ENCODE results near the gene PCDHA2. TPM values are rescaled to one million over a fixed set of nuclear protein-coding genes. Genes with fewer than 3 reads are reported as not detected.

The PCDHA2 gene
- 0.06 to 0.10 TPM (median 0.07 TPM) in 3 of 5 replicates, not detected in the others for total RNA-seq (2022; extraction: Qiagen RNA extraction; ENCODE audit: low read depth)

GRCh38 chr5:140794595-140795258 is at the start of gene PCDHA2:
Gene PCDHA2, plus strand, starts transcription at chr5:140794852.

GRCh38 chr5:140785905-140786686 is 8.6 kb upstream of the PCDHA2 start, which contains the start of gene PCDHA1:
Gene PCDHA1, plus strand, starts transcription at chr5:140786140.

GRCh38 chr5:140800816-140801493 is 6.3 kb downstream of the PCDHA2 start, which contains the start of gene PCDHA3:
Gene PCDHA3, plus strand, starts transcription at chr5:140801057.

GRCh38 chr5:140806834-140807775 is 12.5 kb downstream of the PCDHA2 start, which contains the start of gene PCDHA4:
Gene PCDHA4, plus strand, starts transcription at chr5:140807068.

GRCh38 chr5:140821375-140822280 is 27.0 kb downstream of the PCDHA2 start, which contains the start of gene PCDHA5:
Gene PCDHA5, plus strand, starts transcription at chr5:140821613.

GRCh38 chr5:140827704-140828361 is 33.2 kb downstream of the PCDHA2 start, which contains the start of gene PCDHA6:
Gene PCDHA6, plus strand, starts transcription at chr5:140827960. Its CDS starts 132 bp downstream, at chr5:140828092.

GRCh38 chr5:140833993-140834392 is 39.3 kb downstream of the PCDHA2 start, which contains the start of gene PCDHA7:
Gene PCDHA7, plus strand, starts transcription at chr5:140834269. Its CDS starts 115 bp downstream, at chr5:140834384.

GRCh38 chr5:140840978-140841962 is 46.6 kb downstream of the PCDHA2 start, which contains the start of gene PCDHA8:
Gene PCDHA8, plus strand, starts transcription at chr5:140841187. Its CDS starts 135 bp downstream, at chr5:140841322.

Other genes with a start within 250 kb of the PCDHA2 start
- gene EIF4EBP3, start 247.2 kb upstream of the PCDHA2 start, total RNA-seq (2022; extraction: Qiagen RNA extraction; ENCODE audit: low read depth) = 1.1 to 3.0 TPM (median 2.1 TPM) in 5 replicates
- gene SRA1, start 237.4 kb upstream of the PCDHA2 start, total RNA-seq (2022; extraction: Qiagen RNA extraction; ENCODE audit: low read depth) = 35.0 to 47.4 TPM (median 44.6 TPM) in 5 replicates
- 5.2 to 6.8 TPM (median 5.5 TPM) in 5 replicates for gene APBB3, start 230.3 kb upstream of the PCDHA2 start, total RNA-seq (2022; extraction: Qiagen RNA extraction; ENCODE audit: low read depth)
- gene SLC35A4, start 230.0 kb upstream of the PCDHA2 start, total RNA-seq (2022; extraction: Qiagen RNA extraction; ENCODE audit: low read depth) = 70.9 to 80.3 TPM (median 77.6 TPM) in 5 replicates
- gene CD14, start 161.7 kb upstream of the PCDHA2 start, total RNA-seq (2022; extraction: Qiagen RNA extraction; ENCODE audit: low read depth) = 3.0 to 4.8 TPM (median 4.6 TPM) in 5 replicates
- 9.1 to 14.6 TPM (median 12.8 TPM) in 5 replicates for gene TMCO6, start 155.4 kb upstream of the PCDHA2 start, total RNA-seq (2022; extraction: Qiagen RNA extraction; ENCODE audit: low read depth)
- gene NDUFA2, start 147.2 kb upstream of the PCDHA2 start, total RNA-seq (2022; extraction: Qiagen RNA extraction; ENCODE audit: low read depth) = 110 to 128 TPM (median 113 TPM) in 5 replicates
- gene IK, start 147.0 kb upstream of the PCDHA2 start, total RNA-seq (2022; extraction: Qiagen RNA extraction; ENCODE audit: low read depth) = 82.9 to 107 TPM (median 88.8 TPM) in 5 replicates
- gene WDR55, start 129.9 kb upstream of the PCDHA2 start, total RNA-seq (2022; extraction: Qiagen RNA extraction; ENCODE audit: low read depth) = 27.1 to 30.4 TPM (median 30.0 TPM) in 5 replicates
- 0.37 to 0.97 TPM (median 0.64 TPM) in 5 replicates for gene DND1, start 121.3 kb upstream of the PCDHA2 start, total RNA-seq (2022; extraction: Qiagen RNA extraction; ENCODE audit: low read depth)
- 73.2 to 85.5 TPM (median 78.1 TPM) in 5 replicates for gene HARS1, start 103.5 kb upstream of the PCDHA2 start, total RNA-seq (2022; extraction: Qiagen RNA extraction; ENCODE audit: low read depth)
- gene HARS2, start 103.4 kb upstream of the PCDHA2 start, total RNA-seq (2022; extraction: Qiagen RNA extraction; ENCODE audit: low read depth) = 33.2 to 42.4 TPM (median 37.4 TPM) in 5 replicates
- gene ZMAT2, start 94.4 kb upstream of the PCDHA2 start, total RNA-seq (2022; extraction: Qiagen RNA extraction; ENCODE audit: low read depth) = 80.6 to 110 TPM (median 84.5 TPM) in 5 replicates
- 0.09 to 0.18 TPM (median 0.15 TPM) in 5 replicates for gene PCDHA1, start 8.7 kb upstream of the PCDHA2 start, total RNA-seq (2022; extraction: Qiagen RNA extraction; ENCODE audit: low read depth)
- 0.78 to 1.3 TPM (median 0.88 TPM) in 5 replicates for gene PCDHA3, start 6.2 kb downstream of the PCDHA2 start, total RNA-seq (2022; extraction: Qiagen RNA extraction; ENCODE audit: low read depth)
- gene PCDHA4, start 12.2 kb downstream of the PCDHA2 start, total RNA-seq (2022; extraction: Qiagen RNA extraction; ENCODE audit: low read depth) = 1.6 to 2.2 TPM (median 2.0 TPM) in 5 replicates
- gene PCDHA5, start 26.8 kb downstream of the PCDHA2 start, total RNA-seq (2022; extraction: Qiagen RNA extraction; ENCODE audit: low read depth) = 0.50 to 0.74 TPM (median 0.70 TPM) in 5 replicates
- gene PCDHA6, start 33.1 kb downstream of the PCDHA2 start, total RNA-seq (2022; extraction: Qiagen RNA extraction; ENCODE audit: low read depth) = 0.05 to 0.09 TPM (median 0.08 TPM) in 3 of 5 replicates, not detected in the others
- gene PCDHA7, start 39.4 kb downstream of the PCDHA2 start, total RNA-seq (2022; extraction: Qiagen RNA extraction; ENCODE audit: low read depth) = 0.08 to 0.13 TPM (median 0.10 TPM) in 5 replicates
- gene PCDHA8, start 46.3 kb downstream of the PCDHA2 start, total RNA-seq (2022; extraction: Qiagen RNA extraction; ENCODE audit: low read depth) = 0.03 to 0.11 TPM in 2 of 5 replicates, not detected in the others
- gene PCDHA9, start 53.5 kb downstream of the PCDHA2 start, total RNA-seq (2022; extraction: Qiagen RNA extraction; ENCODE audit: low read depth) = 0.02 to 0.07 TPM in 2 of 5 replicates, not detected in the others
- 0.03 to 0.05 TPM (median 0.04 TPM) in 4 of 5 replicates, not detected in the other for gene PCDHA10, start 61.0 kb downstream of the PCDHA2 start, total RNA-seq (2022; extraction: Qiagen RNA extraction; ENCODE audit: low read depth)
- 0.06 to 0.96 TPM (median 0.11 TPM) in 5 replicates for gene PCDHA11, start 74.1 kb downstream of the PCDHA2 start, total RNA-seq (2022; extraction: Qiagen RNA extraction; ENCODE audit: low read depth)
- gene PCDHA12, start 80.5 kb downstream of the PCDHA2 start, total RNA-seq (2022; extraction: Qiagen RNA extraction; ENCODE audit: low read depth) = 2.5 to 3.4 TPM (median 3.1 TPM) in 5 replicates
- gene PCDHA13, start 87.3 kb downstream of the PCDHA2 start, total RNA-seq (2022; extraction: Qiagen RNA extraction; ENCODE audit: low read depth) = 0.07 to 0.17 TPM (median 0.10 TPM) in 5 replicates
- 2.4 to 3.3 TPM (median 3.0 TPM) in 5 replicates for gene PCDHAC1, start 131.4 kb downstream of the PCDHA2 start, total RNA-seq (2022; extraction: Qiagen RNA extraction; ENCODE audit: low read depth)
- 4.0 to 5.0 TPM (median 4.4 TPM) in 5 replicates for gene PCDHAC2, start 171.6 kb downstream of the PCDHA2 start, total RNA-seq (2022; extraction: Qiagen RNA extraction; ENCODE audit: low read depth)

Measured in A549 treated with GW870086 at 1 μM for 4 hours (cell line).